Measurements from ENCODE around the gene CEP112. TPM values are rescaled to one million over a fixed set of nuclear protein-coding genes. Genes with fewer than 3 reads are reported as not detected.

Gene CEP112
- total and polyA plus RNA-seq, 2 of the 8 experiments (the other 6 are each of a cell fraction or from before 2014, with no cell fraction given) = 0.62 to 3.1 TPM

DNA sequence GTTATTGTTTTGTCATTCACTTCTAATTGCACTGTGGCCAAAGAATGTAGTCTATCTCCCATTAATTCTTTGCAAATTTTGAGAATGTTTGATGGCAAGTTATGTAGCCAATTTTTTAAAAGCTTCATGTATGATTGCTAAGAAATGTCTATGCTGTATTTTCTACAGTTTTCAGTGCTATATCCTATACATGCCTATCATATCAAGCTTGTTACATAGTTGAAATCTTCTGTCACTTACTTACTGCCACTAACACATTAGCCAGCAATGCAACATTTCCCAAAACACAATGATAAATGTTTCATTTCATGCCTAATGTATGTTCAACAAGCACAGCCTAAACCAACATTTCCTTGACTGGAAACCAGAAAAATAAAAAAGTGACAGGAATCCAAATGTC is 338.1 kb downstream of the CEP112 start (continued):
- TF ChIP-seq, protein P1, sequence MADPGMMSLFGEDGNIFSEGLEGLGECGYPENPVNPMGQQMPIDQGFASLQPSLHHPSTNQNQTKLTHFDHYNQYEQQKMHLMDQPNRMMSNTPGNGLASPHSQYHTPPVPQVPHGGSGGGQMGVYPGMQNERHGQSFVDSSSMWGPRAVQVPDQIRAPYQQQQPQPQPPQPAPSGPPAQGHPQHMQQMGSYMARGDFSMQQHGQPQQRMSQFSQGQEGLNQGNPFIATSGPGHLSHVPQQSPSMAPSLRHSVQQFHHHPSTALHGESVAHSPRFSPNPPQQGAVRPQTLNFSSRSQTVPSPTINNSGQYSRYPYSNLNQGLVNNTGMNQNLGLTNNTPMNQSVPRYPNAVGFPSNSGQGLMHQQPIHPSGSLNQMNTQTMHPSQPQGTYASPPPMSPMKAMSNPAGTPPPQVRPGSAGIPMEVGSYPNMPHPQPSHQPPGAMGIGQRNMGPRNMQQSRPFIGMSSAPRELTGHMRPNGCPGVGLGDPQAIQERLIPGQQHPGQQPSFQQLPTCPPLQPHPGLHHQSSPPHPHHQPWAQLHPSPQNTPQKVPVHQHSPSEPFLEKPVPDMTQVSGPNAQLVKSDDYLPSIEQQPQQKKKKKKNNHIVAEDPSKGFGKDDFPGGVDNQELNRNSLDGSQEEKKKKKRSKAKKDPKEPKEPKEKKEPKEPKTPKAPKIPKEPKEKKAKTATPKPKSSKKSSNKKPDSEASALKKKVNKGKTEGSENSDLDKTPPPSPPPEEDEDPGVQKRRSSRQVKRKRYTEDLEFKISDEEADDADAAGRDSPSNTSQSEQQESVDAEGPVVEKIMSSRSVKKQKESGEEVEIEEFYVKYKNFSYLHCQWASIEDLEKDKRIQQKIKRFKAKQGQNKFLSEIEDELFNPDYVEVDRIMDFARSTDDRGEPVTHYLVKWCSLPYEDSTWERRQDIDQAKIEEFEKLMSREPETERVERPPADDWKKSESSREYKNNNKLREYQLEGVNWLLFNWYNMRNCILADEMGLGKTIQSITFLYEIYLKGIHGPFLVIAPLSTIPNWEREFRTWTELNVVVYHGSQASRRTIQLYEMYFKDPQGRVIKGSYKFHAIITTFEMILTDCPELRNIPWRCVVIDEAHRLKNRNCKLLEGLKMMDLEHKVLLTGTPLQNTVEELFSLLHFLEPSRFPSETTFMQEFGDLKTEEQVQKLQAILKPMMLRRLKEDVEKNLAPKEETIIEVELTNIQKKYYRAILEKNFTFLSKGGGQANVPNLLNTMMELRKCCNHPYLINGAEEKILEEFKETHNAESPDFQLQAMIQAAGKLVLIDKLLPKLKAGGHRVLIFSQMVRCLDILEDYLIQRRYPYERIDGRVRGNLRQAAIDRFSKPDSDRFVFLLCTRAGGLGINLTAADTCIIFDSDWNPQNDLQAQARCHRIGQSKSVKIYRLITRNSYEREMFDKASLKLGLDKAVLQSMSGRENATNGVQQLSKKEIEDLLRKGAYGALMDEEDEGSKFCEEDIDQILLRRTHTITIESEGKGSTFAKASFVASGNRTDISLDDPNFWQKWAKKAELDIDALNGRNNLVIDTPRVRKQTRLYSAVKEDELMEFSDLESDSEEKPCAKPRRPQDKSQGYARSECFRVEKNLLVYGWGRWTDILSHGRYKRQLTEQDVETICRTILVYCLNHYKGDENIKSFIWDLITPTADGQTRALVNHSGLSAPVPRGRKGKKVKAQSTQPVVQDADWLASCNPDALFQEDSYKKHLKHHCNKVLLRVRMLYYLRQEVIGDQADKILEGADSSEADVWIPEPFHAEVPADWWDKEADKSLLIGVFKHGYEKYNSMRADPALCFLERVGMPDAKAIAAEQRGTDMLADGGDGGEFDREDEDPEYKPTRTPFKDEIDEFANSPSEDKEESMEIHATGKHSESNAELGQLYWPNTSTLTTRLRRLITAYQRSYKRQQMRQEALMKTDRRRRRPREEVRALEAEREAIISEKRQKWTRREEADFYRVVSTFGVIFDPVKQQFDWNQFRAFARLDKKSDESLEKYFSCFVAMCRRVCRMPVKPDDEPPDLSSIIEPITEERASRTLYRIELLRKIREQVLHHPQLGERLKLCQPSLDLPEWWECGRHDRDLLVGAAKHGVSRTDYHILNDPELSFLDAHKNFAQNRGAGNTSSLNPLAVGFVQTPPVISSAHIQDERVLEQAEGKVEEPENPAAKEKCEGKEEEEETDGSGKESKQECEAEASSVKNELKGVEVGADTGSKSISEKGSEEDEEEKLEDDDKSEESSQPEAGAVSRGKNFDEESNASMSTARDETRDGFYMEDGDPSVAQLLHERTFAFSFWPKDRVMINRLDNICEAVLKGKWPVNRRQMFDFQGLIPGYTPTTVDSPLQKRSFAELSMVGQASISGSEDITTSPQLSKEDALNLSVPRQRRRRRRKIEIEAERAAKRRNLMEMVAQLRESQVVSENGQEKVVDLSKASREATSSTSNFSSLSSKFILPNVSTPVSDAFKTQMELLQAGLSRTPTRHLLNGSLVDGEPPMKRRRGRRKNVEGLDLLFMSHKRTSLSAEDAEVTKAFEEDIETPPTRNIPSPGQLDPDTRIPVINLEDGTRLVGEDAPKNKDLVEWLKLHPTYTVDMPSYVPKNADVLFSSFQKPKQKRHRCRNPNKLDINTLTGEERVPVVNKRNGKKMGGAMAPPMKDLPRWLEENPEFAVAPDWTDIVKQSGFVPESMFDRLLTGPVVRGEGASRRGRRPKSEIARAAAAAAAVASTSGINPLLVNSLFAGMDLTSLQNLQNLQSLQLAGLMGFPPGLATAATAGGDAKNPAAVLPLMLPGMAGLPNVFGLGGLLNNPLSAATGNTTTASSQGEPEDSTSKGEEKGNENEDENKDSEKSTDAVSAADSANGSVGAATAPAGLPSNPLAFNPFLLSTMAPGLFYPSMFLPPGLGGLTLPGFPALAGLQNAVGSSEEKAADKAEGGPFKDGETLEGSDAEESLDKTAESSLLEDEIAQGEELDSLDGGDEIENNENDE (IDR thresholded peaks at IDR 0.05; ENCODE audit: insufficient replicate concordance, low read length) = no peak
- TF ChIP-seq KDM5A (IDR thresholded peaks at IDR 0.05; ENCODE audit: low read length) (no peak), RNF2 (IDR thresholded peaks at IDR 0.05; ENCODE audit: borderline replicate concordance, low read depth, low read length, missing control alignments, poor library complexity, severe bottlenecking) (no peak), CREB1 (IDR thresholded peaks at IDR 0.05) (no peak), GTF2F1 (IDR thresholded peaks at IDR 0.05; ENCODE audit: borderline replicate concordance, low read depth, low read length) (no peak), CBX5 (IDR thresholded peaks at IDR 0.05; ENCODE audit: low read depth, low read length) (no peak)
- TF ChIP-seq, protein P2, sequence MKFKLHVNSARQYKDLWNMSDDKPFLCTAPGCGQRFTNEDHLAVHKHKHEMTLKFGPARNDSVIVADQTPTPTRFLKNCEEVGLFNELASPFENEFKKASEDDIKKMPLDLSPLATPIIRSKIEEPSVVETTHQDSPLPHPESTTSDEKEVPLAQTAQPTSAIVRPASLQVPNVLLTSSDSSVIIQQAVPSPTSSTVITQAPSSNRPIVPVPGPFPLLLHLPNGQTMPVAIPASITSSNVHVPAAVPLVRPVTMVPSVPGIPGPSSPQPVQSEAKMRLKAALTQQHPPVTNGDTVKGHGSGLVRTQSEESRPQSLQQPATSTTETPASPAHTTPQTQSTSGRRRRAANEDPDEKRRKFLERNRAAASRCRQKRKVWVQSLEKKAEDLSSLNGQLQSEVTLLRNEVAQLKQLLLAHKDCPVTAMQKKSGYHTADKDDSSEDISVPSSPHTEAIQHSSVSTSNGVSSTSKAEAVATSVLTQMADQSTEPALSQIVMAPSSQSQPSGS (IDR thresholded peaks at IDR 0.05; ENCODE audit: low read length) = no peak

Measured in H1 (cell line).